Ovary (tissue), 9 donors: ENCODE measurements around the gene XPNPEP2. TPM values are rescaled to one million over a fixed set of nuclear protein-coding genes. Genes with fewer than 3 reads are reported as not detected.

Source experiments
- DNase-seq, 5 donors: peaks; one replicate each; pipeline ENCODE4 v3.0.0-alpha.2; 2019 to 2020
- H3K27ac ChIP-seq, 2 donors: fragments of 200-600 bp; one replicate each; pipeline versions ENCODE4 v1.5.1 to v1.8.0; 2019 to 2022
- H3K27me3 ChIP-seq: fragments of 200-600 bp; one replicate; pipeline ENCODE4 v1.8.0; 2022
- H3K36me3 ChIP-seq: fragments of 200-600 bp; sonication (generic); one replicate; pipeline ENCODE4 v1.5.1; 2019
- H3K4me1 ChIP-seq: one replicate; pipeline ENCODE4 v1.8.1; 2013; ENCODE audit warnings: mild to moderate bottlenecking, moderate library complexity; ENCODE audit not compliant: insufficient read depth
- H3K4me3 ChIP-seq: fragments of 200-600 bp; sonication (generic); one replicate; pipeline ENCODE4 v1.5.1; 2017
- H3K9me3 ChIP-seq, 2 donors: fragments of 200-600 bp in 1 of 2; sonication (generic) in 1 of 2; one replicate each; pipeline versions ENCODE4 v1.5.1 to v1.8.1; 2013 to 2019; ENCODE audit warnings: mild to moderate bottlenecking in 1 of 2, moderate library complexity in 1 of 2
- CTCF ChIP-seq, 3 donors: fragments of 450-650 bp in 2 of 3; fragments of 200-600 bp in 1 of 3; IDR thresholded peaks; one replicate each; pipeline versions ENCODE4 v1.5.1 to v1.8.0; 2016 to 2022; ENCODE audit warnings: antibody characterized with exemption in 3 of 3, mild to moderate bottlenecking in 1 of 3
- EP300 ChIP-seq: sonication (generic); formaldehyde crosslinking; IDR thresholded peaks from one replicate; pipeline ENCODE4 v1.6.1; 2017; ENCODE audit warnings: antibody characterized with exemption
- POLR2A ChIP-seq: fragments of 450-650 bp; IDR thresholded peaks from one replicate; pipeline ENCODE4 v1.6.1; 2017; ENCODE audit warnings: antibody characterized with exemption, mild to moderate bottlenecking, moderate library complexity
- WGBS, 3 donors: extraction: QIAGEN DNeasy Blood & Tissue Kit in 1 of 3; methylation state at CpG; one replicate each; pipeline versions ENCODE4 v1.1.5 to v1.1.7; 2013 to 2017; 5-methylcytosine and 5-hydroxymethylcytosine counted together
- intact Hi-C, 4 donors: fragments of 100-400 bp; cut with DNase I; formaldehyde crosslinking; loops; one replicate each; pipeline versions ENCODE4 v1.11.0 to v1.15.1; 2022 to 2023
- polyA plus RNA-seq, 2 donors: library from polyadenylated mRNA; stranded (reverse); fragments of 200-250 nt in 1 of 2; fragments of 350-450 nt in 1 of 2; fragmentation: Illumina TruSeq in 1 of 2; extraction: RNeasy Lipid Tissue Mini Kit (QIAGEN cat#74804) in 1 of 2; gene quantifications; one replicate each; pipeline ENCODE4 v1.2.3, GENCODE V29; 2013 to 2014
- total RNA-seq, 7 donors: library from RNA; depleted of rRNA in 2 of 7; stranded (reverse); fragments of >200 nt in 2 of 7; fragmentation: NEBNext Ultra II Directional in 3 of 7; extraction: Animal tissue kit (Norgen Biotek cat#: 25700) in 3 of 7; gene quantifications; one replicate each; pipeline versions ENCODE4 v1.1.0 to v1.2.4, GENCODE V29; 2016 to 2023
- donor health status: DM: no; HTN: no; CAD: no; lungs with moderate emphysema.
- donor health status: DM: no; HTN: no; CAD: no.
- donor health status: Bipolar disorder and iron deficiency.
- donor health status: DM: yes; HTN: yes; CAD: no.
- donor health status: DM: no; HTN: no; CAD: no.
- donor health status: DM: yes; HTN: yes; CAD: no.

Gene XPNPEP2
- total and polyA plus RNA-seq, 9 donors = 0.28 to 6.4 (median 1.4) TPM

GRCh38 chrX:129772796-129773431 is 34.1 kb downstream of the XPNPEP2 start:
- DNase-seq = no peak
- no peaks in the 10 kb centered on the region for H3K9me3 ChIP-seq
- TF ChIP-seq EP300 (no peak), CTCF (IDR thresholded peaks at IDR 0.05) (no peak), POLR2A (no peak)
- H3K27ac ChIP-seq = no peak overlapping the region
- no peaks in the 10 kb centered on the region for H3K36me3 ChIP-seq
- H3K4me1 ChIP-seq = no peaks in the 10 kb centered on the region
- intact Hi-C loops = no loop called here
- no peak overlapping the region for H3K4me3 ChIP-seq
- WGBS, 3 donors = 73 to 83% (median 79%) methylated on average over 14 of the region's 14 CpGs
- no peaks in the 10 kb centered on the region for H3K27me3 ChIP-seq

- Histone ChIP-seq H3K4me1 (no peaks in the 10 kb centered on the region), H3K4me3 (no peak overlapping the region), H3K27me3 (no peaks in the 10 kb centered on the region), H3K27ac (no peak overlapping the region), H3K36me3 (no peaks in the 10 kb centered on the region), H3K9me3 (no peaks in the 10 kb centered on the region)
- intact Hi-C loops = no loop called here
- 72 to 79% (median 77%) methylated on average over 4 of the region's 4 CpGs for WGBS, 3 donors
- DNase-seq = no peak
- TF ChIP-seq EP300 = no peak
- TF ChIP-seq CTCF (IDR thresholded peaks at IDR 0.05) = no peak
- TF ChIP-seq POLR2A = no peak
These were observed 35.1 kb downstream of the XPNPEP2 start for GRCh38 chrX:129773649-129774458.

GRCh38 chrX:129777218-129778030 is 38.6 kb downstream of the XPNPEP2 start:
- no peaks in the 10 kb centered on the region for H3K4me1 ChIP-seq
- H3K36me3 ChIP-seq = no peaks in the 10 kb centered on the region
- 66 to 74% (median 70%) methylated on average over 30 of the region's 30 CpGs for WGBS, 3 donors
- H3K9me3 ChIP-seq = no peaks in the 10 kb centered on the region
- no peak for TF ChIP-seq EP300
- no peak for TF ChIP-seq CTCF (IDR thresholded peaks at IDR 0.05)
- no peak for TF ChIP-seq POLR2A
- H3K27me3 ChIP-seq = no peaks in the 10 kb centered on the region
- H3K27ac ChIP-seq = no peak overlapping the region
- intact Hi-C loops = no loop called here
- no peak overlapping the region for H3K4me3 ChIP-seq
- DNase-seq = no peak

- no peak overlapping the region for H3K27ac ChIP-seq
- H3K4me1 ChIP-seq = no peaks in the 10 kb centered on the region
- TF ChIP-seq POLR2A (no peak), EP300 (no peak), CTCF (IDR thresholded peaks at IDR 0.05) (no peak)
- H3K27me3 ChIP-seq = no peaks in the 10 kb centered on the region
- intact Hi-C loops = no loop called here
- no peaks in the 10 kb centered on the region for H3K36me3 ChIP-seq
- WGBS, 3 donors = 78 to 88% (median 84%) methylated on average over 7 of the region's 7 CpGs
- no peak overlapping the region for H3K4me3 ChIP-seq
- no peaks in the 10 kb centered on the region for H3K9me3 ChIP-seq
- no peak for DNase-seq
These were observed 40.4 kb downstream of the XPNPEP2 start for GRCh38 chrX:129779086-129779672.
